Spleen (tissue), 11 donors: ENCODE results near the gene MPP1. TPM values are rescaled to one million over a fixed set of nuclear protein-coding genes. Genes with fewer than 3 reads are reported as not detected.
A peak's percentile ranks its signal among the peaks of the same experiment; 100 is the strongest.

Experiments
- DNase-seq: peaks from one replicate; pipeline ENCODE4 v3.0.0-alpha.2; 2020
- H3K27ac ChIP-seq, 8 donors: fragments of 200-600 bp; sonication (generic) in 7 of 8; 1 replicate in 4 of 8; 2 replicates in 4 of 8; pipeline versions ENCODE4 v1.5.0 to v1.8.0; 2016 to 2021; ENCODE audit warnings: inconsistent platforms in 4 of 8, mild to moderate bottlenecking in 4 of 8, moderate library complexity in 1 of 8
- H3K27me3 ChIP-seq, 7 donors: fragments of 200-600 bp; sonication (generic) in 6 of 7; replicated peaks in 1 of 7; 1 replicate in 4 of 7; 2 replicates in 3 of 7; pipeline versions ENCODE4 v1.5.0 to v1.8.0; 2016 to 2021; ENCODE audit warnings: inconsistent platforms in 3 of 7, mild to moderate bottlenecking in 1 of 7
- H3K36me3 ChIP-seq, 6 donors: fragments of 200-600 bp; sonication (generic) in 5 of 6; 1 replicate in 4 of 6; 2 replicates in 2 of 6; pipeline versions ENCODE4 v1.5.0 to v1.8.0; 2016 to 2021; ENCODE audit warnings: inconsistent platforms in 2 of 6
- H3K4me1 ChIP-seq, 6 donors: fragments of 200-600 bp; sonication (generic) in 5 of 6; 1 replicate in 3 of 6; 2 replicates in 3 of 6; pipeline versions ENCODE4 v1.5.0 to v1.8.0; 2016 to 2021; ENCODE audit warnings: inconsistent platforms in 3 of 6
- H3K4me3 ChIP-seq, 8 donors: fragments of 200-600 bp; sonication (generic) in 7 of 8; 1 replicate in 4 of 8; 2 replicates in 4 of 8; pipeline versions ENCODE4 v1.5.0 to v1.8.0; 2016 to 2021; ENCODE audit warnings: inconsistent platforms in 4 of 8, mild to moderate bottlenecking in 4 of 8, moderate library complexity in 2 of 8
- H3K9me3 ChIP-seq, 8 donors: fragments of 200-600 bp; sonication (generic) in 7 of 8; 1 replicate in 4 of 8; 2 replicates in 4 of 8; pipeline versions ENCODE4 v1.5.0 to v1.8.0; 2016 to 2021; ENCODE audit warnings: inconsistent platforms in 4 of 8
- CTCF ChIP-seq, 11 experiments: fragments of 200-600 bp in 7 of 11; fragments of 450-650 bp in 4 of 11; sonication (generic) in 4 of 11; IDR thresholded peaks in 8 of 11; conservative IDR thresholded peaks in 3 of 11; 1 replicate in 7 of 11; 2 replicates in 4 of 11; pipeline versions ENCODE4 v1.4.0 to v1.8.0; 2016 to 2021; ENCODE audit warnings: antibody characterized with exemption in 11 of 11, inconsistent platforms in 4 of 11, mild to moderate bottlenecking in 1 of 11
- POLR2A ChIP-seq, 3 donors: fragments of 450-650 bp; IDR thresholded peaks; one replicate each; pipeline ENCODE4 v1.5.1; 2017; ENCODE audit warnings: antibody characterized with exemption in 3 of 3, mild to moderate bottlenecking in 1 of 3
- POLR2AphosphoS5 ChIP-seq, 3 donors: sonication (generic); formaldehyde crosslinking; IDR thresholded peaks; one replicate each; pipeline ENCODE4 v1.5.1; 2017; ENCODE audit warnings: antibody characterized with exemption in 3 of 3
- WGBS, 5 donors: extraction: QIAGEN DNeasy Blood & Tissue Kit in 3 of 5; methylation state at CpG; one replicate each; pipeline versions ENCODE4 v1.1.5 to v1.1.7; 2013 to 2018; 5-methylcytosine and 5-hydroxymethylcytosine counted together
- intact Hi-C: fragments of 100-400 bp; cut with DNase I; formaldehyde crosslinking; loops from one replicate; pipeline ENCODE4 v1.15.0; 2023; ENCODE audit warnings: low total_unique reads
- polyA plus RNA-seq, 3 donors: library from polyadenylated mRNA; stranded (reverse); fragments of 200-250 nt; gene quantifications; one replicate each; pipeline ENCODE4 v1.2.1, GENCODE V29; 2013
- small RNA-seq, 4 donors: library from RNA; depleted of rRNA; stranded (forward); fragments of <200 nt; gene quantifications; one replicate each; pipeline ENCODE3, GENCODE V24; 2016
- total RNA-seq, 7 donors: library from RNA; depleted of rRNA in 3 of 7; stranded (reverse); fragments of >200 nt in 3 of 7; fragmentation: NEBNext Ultra II Directional in 4 of 7; extraction: Animal tissue kit (Norgen Biotek cat#: 25700) in 4 of 7; gene quantifications; one replicate each; pipeline versions ENCODE4 v1.1.0 to v1.2.1, GENCODE V29; 2016 to 2021
- donor health status: healthy with polysubstance abuse.
- donor health status: DM: no; HTN: no; CAD: no; lungs with moderate emphysema.
- donor health status: DM: no; HTN: no; CAD: no.
- donor health status: Bipolar disorder and iron deficiency.
- donor health status: healthy.
- donor health status: DM: no; HTN: no; CAD: no.
- donor health status: DM: yes; HTN: yes; CAD: no.

Gene MPP1
- total and polyA plus RNA-seq, 10 donors, result 24.3 to 122 (median 80.0) TPM

- DNase-seq, result no peak
- TF ChIP-seq CTCF (IDR thresholded peaks at IDR 0.05 in 8 of 11, conservative IDR thresholded peaks at IDR 0.05 in 3 of 11) (no peak), POLR2A (IDR thresholded peaks at IDR 0.05) (no peak), POLR2AphosphoS5 (IDR thresholded peaks at IDR 0.05) (no peak)
- Histone ChIP-seq H3K4me3 (peak overlapping the region in 1 of 8 donors; percentile 15), H3K27me3 (no peaks in the 10 kb centered on the region), H3K27ac (peak overlapping the region in 7 of 8 donors; percentile 72 to 90 (median 83)), H3K9me3 (no peaks in the 10 kb centered on the region), H3K36me3 (no peaks in the 10 kb centered on the region), H3K4me1 (peaks cover 25 to 100% (median 93%) of the 10 kb centered on the region in 6 donors)
- WGBS, 5 donors, result 54 to 84% (median 68%) methylated on average over 5 of the region's 5 CpGs
- intact Hi-C loops, result no loop called here
Observed at GRCh38 chrX:154731184-154731583, 74.1 kb downstream of the MPP1 start.

GRCh38 chrX:154730253-154730891 is 74.9 kb downstream of the MPP1 start:
- 38 to 51% (median 45%) methylated on average over 4 to 6 of the region's 6 CpGs for WGBS, 5 donors

DNA sequence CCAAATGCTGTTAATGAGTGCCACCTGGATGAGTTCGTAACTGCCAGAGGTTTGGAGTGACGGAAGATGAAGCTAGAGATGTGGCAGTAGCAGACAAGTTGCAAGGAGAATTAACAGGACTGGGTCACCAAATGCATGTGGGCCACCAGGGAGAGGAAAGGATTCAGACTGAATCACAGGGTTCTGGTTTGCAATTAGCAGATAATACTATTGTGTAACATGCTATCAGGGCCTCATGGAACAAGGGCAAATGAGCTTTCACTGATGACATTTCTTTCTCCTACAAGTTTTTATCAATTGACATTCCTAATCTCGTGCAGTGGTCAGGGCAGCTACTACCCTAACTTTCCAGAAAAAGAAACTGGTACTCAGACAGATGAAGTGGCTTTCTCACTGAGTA is 75.8 kb downstream of the MPP1 start:
- Histone ChIP-seq H3K4me3 (no peak overlapping the region), H3K27me3 (no peaks in the 10 kb centered on the region), H3K4me1 (peaks cover 19 to 100% (median 90%) of the 10 kb centered on the region in 6 donors), H3K9me3 (no peaks in the 10 kb centered on the region), H3K27ac (peak overlapping the region; percentile 43 to 90 (median 82)), H3K36me3 (no peaks in the 10 kb centered on the region)
- no peak for TF ChIP-seq POLR2AphosphoS5 (IDR thresholded peaks at IDR 0.05)
- TF ChIP-seq CTCF (IDR thresholded peaks at IDR 0.05 in 8 of 11, conservative IDR thresholded peaks at IDR 0.05 in 3 of 11), result no peak
- no peak for TF ChIP-seq POLR2A (IDR thresholded peaks at IDR 0.05)
- DNase-seq, result no peak
- 68 to 93% (median 74%) methylated on average over 3 of the region's 3 CpGs for WGBS, 5 donors
- intact Hi-C loops, result no loop called here

More at GRCh38 chrX:154730253-154730891, 74.9 kb downstream of the MPP1 start:
- DNase-seq, result no peak
- Histone ChIP-seq H3K27ac (peak overlapping the region; percentile 31 to 90 (median 82)), H3K36me3 (no peaks in the 10 kb centered on the region), H3K4me1 (peaks cover 24 to 100% (median 90%) of the 10 kb centered on the region in 6 donors), H3K4me3 (no peak overlapping the region), H3K27me3 (no peaks in the 10 kb centered on the region), H3K9me3 (no peaks in the 10 kb centered on the region)
- TF ChIP-seq CTCF (IDR thresholded peaks at IDR 0.05 in 8 of 11, conservative IDR thresholded peaks at IDR 0.05 in 3 of 11) (no peak), POLR2AphosphoS5 (IDR thresholded peaks at IDR 0.05) (peak in 2 of 3 donors; percentile 47 to 79), POLR2A (IDR thresholded peaks at IDR 0.05) (no peak)
- intact Hi-C loops, result no loop called here

Small RNAs within 50 kb of the gene (small RNA-seq; reads per million reads assigned to genes)
- 0 reads per million in 4 donors for gene SNORA36A

Other genes starting within 250 kb of the MPP1 start
- not detected for gene CTAG1A, start 220.4 kb downstream of the MPP1 start, total RNA-seq
- not detected for gene CTAG1A, start 220.4 kb downstream of the MPP1 start, polyA plus RNA-seq
- gene CTAG1B, start 186.2 kb downstream of the MPP1 start, total RNA-seq, result not detected
- gene CTAG1B, start 186.2 kb downstream of the MPP1 start, polyA plus RNA-seq, result not detected
- under 1 TPM in 1 of 7 donors, not detected in 6; 0.46 TPM for gene CTAG2, start 151.9 kb downstream of the MPP1 start, total RNA-seq
- 1 to 10 TPM in 1 of 3 donors, under 1 TPM in 1, not detected in 1; 0.10 to 7.9 TPM for gene CTAG2, start 151.9 kb downstream of the MPP1 start, polyA plus RNA-seq
- 10 to 100 TPM; 22.1 to 40.3 (median 36.1) TPM for gene GAB3, start 54.4 kb downstream of the MPP1 start, total RNA-seq
- gene GAB3, start 54.4 kb downstream of the MPP1 start, polyA plus RNA-seq, result 1 to 10 TPM; 7.4 to 8.4 (median 7.9) TPM
- gene DKC1, start 42.6 kb downstream of the MPP1 start, total RNA-seq, result 10 to 100 TPM; 32.0 to 54.4 (median 39.3) TPM
- gene DKC1, start 42.6 kb downstream of the MPP1 start, polyA plus RNA-seq, result 10 to 100 TPM; 34.0 to 42.7 (median 38.8) TPM
- 1 to 10 TPM in 2 of 7 donors, not detected in 5; 1.3 to 4.9 TPM for gene SMIM9, start 29.2 kb upstream of the MPP1 start, total RNA-seq
- gene SMIM9, start 29.2 kb upstream of the MPP1 start, polyA plus RNA-seq, result not detected
- 10 to 100 TPM in 6 of 7 donors, 1 to 10 TPM in 1; 5.6 to 38.0 (median 27.5) TPM for gene F8A1, start 80.9 kb upstream of the MPP1 start, total RNA-seq
- gene F8A1, start 80.9 kb upstream of the MPP1 start, polyA plus RNA-seq, result 10 to 100 TPM; 19.4 to 27.9 (median 24.2) TPM
- gene F8, start 217.2 kb upstream of the MPP1 start, total RNA-seq, result 100 to 1,000 TPM in 1 of 7 donors, 10 to 100 TPM in 6; 53.2 to 135 (median 75.6) TPM
- 10 to 100 TPM in 1 of 3 donors, 1 to 10 TPM in 2; 3.4 to 12.1 (median 9.3) TPM for gene F8, start 217.2 kb upstream of the MPP1 start, polyA plus RNA-seq
- 10 to 100 TPM; 29.3 to 66.3 (median 52.7) TPM for gene FUNDC2, start 221.4 kb upstream of the MPP1 start, total RNA-seq
- 100 to 1,000 TPM in 2 of 3 donors, 10 to 100 TPM in 1; 68.4 to 113 (median 109) TPM for gene FUNDC2, start 221.4 kb upstream of the MPP1 start, polyA plus RNA-seq